Mammary epithelial cell (primary cell): ENCODE measurements around the gene LUZP2.

Source experiments
- CTCF ChIP-seq, 2 donors: IDR thresholded peaks in 1 of 2; conservative IDR thresholded peaks in 1 of 2; 2 replicates each; pipeline ENCODE4 v1.5.1; 2011 to 2012; ENCODE audit warnings: inconsistent platforms in 2 of 2, low read length in 2 of 2, mild to moderate bottlenecking in 2 of 2, control low read depth in 1 of 2, low read depth in 1 of 2; ENCODE audit not compliant: insufficient read depth in 1 of 2; ENCODE audit errors: extremely low read depth in 1 of 2
- EZH2 ChIP-seq: IDR thresholded peaks from 2 replicates; pipeline ENCODE4 v1.6.1; 2012; ENCODE audit warnings: low read length, inconsistent platforms, borderline replicate concordance

GRCh38 chr11:24747275-24748251, 250.7 kb downstream of the LUZP2 start:
- no peak for TF ChIP-seq CTCF (conservative IDR thresholded peaks at IDR 0.05 in 1 of 2, IDR thresholded peaks at IDR 0.05 in 1 of 2; ENCODE audit: extremely low read depth in 1 of 2, insufficient read depth in 1 of 2, low read depth in 1 of 2, low read length in 2 of 2)
- TF ChIP-seq EZH2: no peak
